Stomach (tissue), 4 donors: ENCODE measurements around the gene C2CD4D.

ENCODE experiments used
- CTCF ChIP-seq, 7 experiments: fragments of 450-650 bp in 4 of 7; fragments of 200-600 bp in 3 of 7; sonication (generic) in 3 of 7; IDR thresholded peaks; one replicate each; pipeline ENCODE4 v1.5.1; 2016 to 2019; ENCODE audit warnings: antibody characterized with exemption in 7 of 7, control low read depth in 2 of 7, mild to moderate bottlenecking in 1 of 7
- POLR2A ChIP-seq, 4 donors: fragments of 450-650 bp; IDR thresholded peaks; one replicate each; pipeline ENCODE4 v1.6.1; 2016; ENCODE audit warnings: antibody characterized with exemption in 4 of 4, control low read depth in 2 of 4, mild to moderate bottlenecking in 1 of 4, moderate library complexity in 1 of 4
- POLR2AphosphoS5 ChIP-seq, 3 donors: sonication (generic); formaldehyde crosslinking; IDR thresholded peaks; one replicate each; pipeline ENCODE4 v1.6.1; 2016; ENCODE audit warnings: antibody characterized with exemption in 3 of 3

GRCh38 chr1:151829352-151830046, 10.1 kb downstream of the C2CD4D start:
- TF ChIP-seq POLR2AphosphoS5 (IDR thresholded peaks at IDR 0.05) (no peak), CTCF (IDR thresholded peaks at IDR 0.05) (no peak), POLR2A (IDR thresholded peaks at IDR 0.05) (no peak)
